ENCODE data around the gene LRRC41. TPM values are rescaled to one million over a fixed set of nuclear protein-coding genes. Genes with fewer than 3 reads are reported as not detected.
A peak's percentile ranks its signal among the peaks of the same experiment; 100 is the strongest.

Gene LRRC41
- total and polyA plus RNA-seq, 2 of the 13 experiments (the other 11 are each of a cell fraction or from before 2014, with no cell fraction given), result 48.1 to 53.6 TPM

DNA sequence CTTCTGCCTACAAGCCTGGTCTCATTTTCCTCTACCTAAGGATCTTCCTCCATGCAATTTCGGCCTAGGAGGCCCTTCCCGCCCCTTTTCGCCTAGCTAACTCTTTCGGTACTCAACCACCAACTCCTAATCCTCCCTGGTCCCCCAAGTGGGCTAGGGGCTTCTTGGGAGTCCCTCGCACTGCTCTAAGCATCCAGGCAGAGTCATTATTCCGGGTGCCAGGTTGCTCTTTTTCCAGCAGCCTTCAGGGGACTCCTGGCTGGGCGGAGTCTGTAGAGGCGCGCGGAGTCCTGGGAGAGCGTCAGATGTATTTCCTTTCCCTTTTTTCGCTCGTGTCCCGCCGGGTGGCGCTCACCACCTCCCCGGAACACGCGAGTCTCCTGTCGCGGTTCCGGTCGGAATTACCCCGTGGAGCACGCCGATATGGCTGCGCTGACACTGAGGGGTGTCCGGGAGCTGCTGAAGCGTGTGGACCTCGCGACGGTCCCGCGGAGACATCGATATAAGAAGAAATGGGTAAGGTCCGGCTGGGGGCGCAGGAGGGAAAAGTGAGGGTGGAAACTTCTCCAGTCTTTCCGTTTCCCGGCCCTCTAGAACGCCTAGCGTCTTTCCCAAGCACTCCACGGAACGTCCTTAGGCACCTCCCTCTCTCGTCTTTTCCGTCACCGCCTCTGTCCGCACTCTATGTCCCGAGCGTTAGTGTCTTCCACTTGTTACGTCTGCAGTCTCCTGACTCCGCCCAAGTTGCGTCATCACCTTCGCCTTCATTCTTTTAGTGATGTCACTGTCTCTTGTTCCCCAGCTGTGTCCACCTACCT lies 37.2 kb upstream of the LRRC41 start, which contains the start of gene NSUN4 (continued):
- TF ChIP-seq NFE2L2 (IDR thresholded peaks at IDR 0.05; ENCODE audit: low read length) (no peak), ZNF605 (CRISPR knock-in tag; IDR thresholded peaks at IDR 0.05) (peak; percentile 78), YY1 (IDR thresholded peaks at IDR 0.05; ENCODE audit: insufficient read depth, insufficient replicate concordance, low read depth, low read length) (peak; percentile 94), ZNF484 (CRISPR knock-in tag; IDR thresholded peaks at IDR 0.05; ENCODE audit: borderline replicate concordance, low read depth) (no peak), SCMH1 (CRISPR knock-in tag; IDR thresholded peaks at IDR 0.05; ENCODE audit: borderline replicate concordance) (no peak), RFX5 (IDR thresholded peaks at IDR 0.05; ENCODE audit: low read depth, low read length) (no peak), SIN3A (IDR thresholded peaks at IDR 0.05; ENCODE audit: borderline replicate concordance, low read depth, low read length) (peak; percentile 59; the same call in 1 of the 2 replicates), SP2 (CRISPR knock-in tag; IDR thresholded peaks at IDR 0.05) (no peak), MAZ (IDR thresholded peaks at IDR 0.05; ENCODE audit: borderline replicate concordance, low read depth, low read length) (no peak), MAZ (CRISPR knock-in tag; IDR thresholded peaks at IDR 0.05; ENCODE audit: low read depth) (peak; percentile 57; the same call in 1 of the 2 replicates), ARHGAP35 (CRISPR knock-in tag; IDR thresholded peaks at IDR 0.05; ENCODE audit: borderline replicate concordance) (peak; percentile 31; the same call in 1 of the 2 replicates), SNRNP70 (IDR thresholded peaks at IDR 0.05; ENCODE audit: low read depth, low read length) (no peak), GFI1 (CRISPR knock-in tag; IDR thresholded peaks at IDR 0.05; ENCODE audit: borderline replicate concordance) (no peak; the same call in 1 of the 2 replicates), CAMTA2 (CRISPR knock-in tag; IDR thresholded peaks at IDR 0.05; ENCODE audit: borderline replicate concordance) (no peak), ZNF138 (CRISPR knock-in tag; IDR thresholded peaks at IDR 0.05; ENCODE audit: low read depth) (no peak), ZC3H4 (CRISPR knock-in tag; IDR thresholded peaks at IDR 0.05; ENCODE audit: borderline replicate concordance) (no peak; the same call in 1 of the 2 replicates), EZH2 (conservative IDR thresholded peaks at IDR 0.05; ENCODE audit: low read depth, low read length) (no peak), SKI (IDR thresholded peaks at IDR 0.05; ENCODE audit: partially characterized antibody) (peak; percentile 8), ZNF441 (CRISPR knock-in tag; IDR thresholded peaks at IDR 0.05; ENCODE audit: borderline replicate concordance) (peak; percentile 48; the same call in 1 of the 2 replicates), GABPA (IDR thresholded peaks at IDR 0.05; ENCODE audit: low read depth, low read length) (peak; percentile 66), GABPA (CRISPR knock-in tag; IDR thresholded peaks at IDR 0.05; ENCODE audit: low read depth) (peak; percentile 87), ZNF773 (CRISPR knock-in tag; IDR thresholded peaks at IDR 0.05; ENCODE audit: borderline replicate concordance) (no peak), ZFX (CRISPR knock-in tag; IDR thresholded peaks at IDR 0.05; ENCODE audit: low read depth) (no peak; the same call in none of the 2 replicates), ISX (CRISPR knock-in tag; conservative IDR thresholded peaks at IDR 0.05) (peak; percentile 80; the same call in 1 of the 2 replicates), NFRKB (IDR thresholded peaks at IDR 0.05) (no peak), ZNF550 (CRISPR knock-in tag; IDR thresholded peaks at IDR 0.05; ENCODE audit: borderline replicate concordance) (no peak), ZNF383 (CRISPR knock-in tag; IDR thresholded peaks at IDR 0.05; ENCODE audit: borderline replicate concordance) (no peak)
- TF ChIP-seq, protein P1, sequence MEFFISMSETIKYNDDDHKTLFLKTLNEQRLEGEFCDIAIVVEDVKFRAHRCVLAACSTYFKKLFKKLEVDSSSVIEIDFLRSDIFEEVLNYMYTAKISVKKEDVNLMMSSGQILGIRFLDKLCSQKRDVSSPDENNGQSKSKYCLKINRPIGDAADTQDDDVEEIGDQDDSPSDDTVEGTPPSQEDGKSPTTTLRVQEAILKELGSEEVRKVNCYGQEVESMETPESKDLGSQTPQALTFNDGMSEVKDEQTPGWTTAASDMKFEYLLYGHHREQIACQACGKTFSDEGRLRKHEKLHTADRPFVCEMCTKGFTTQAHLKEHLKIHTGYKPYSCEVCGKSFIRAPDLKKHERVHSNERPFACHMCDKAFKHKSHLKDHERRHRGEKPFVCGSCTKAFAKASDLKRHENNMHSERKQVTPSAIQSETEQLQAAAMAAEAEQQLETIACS (CRISPR knock-in tag; IDR thresholded peaks at IDR 0.05), result peak; percentile 28; the same call in 1 of the 2 replicates
- TF ChIP-seq, protein P2, sequence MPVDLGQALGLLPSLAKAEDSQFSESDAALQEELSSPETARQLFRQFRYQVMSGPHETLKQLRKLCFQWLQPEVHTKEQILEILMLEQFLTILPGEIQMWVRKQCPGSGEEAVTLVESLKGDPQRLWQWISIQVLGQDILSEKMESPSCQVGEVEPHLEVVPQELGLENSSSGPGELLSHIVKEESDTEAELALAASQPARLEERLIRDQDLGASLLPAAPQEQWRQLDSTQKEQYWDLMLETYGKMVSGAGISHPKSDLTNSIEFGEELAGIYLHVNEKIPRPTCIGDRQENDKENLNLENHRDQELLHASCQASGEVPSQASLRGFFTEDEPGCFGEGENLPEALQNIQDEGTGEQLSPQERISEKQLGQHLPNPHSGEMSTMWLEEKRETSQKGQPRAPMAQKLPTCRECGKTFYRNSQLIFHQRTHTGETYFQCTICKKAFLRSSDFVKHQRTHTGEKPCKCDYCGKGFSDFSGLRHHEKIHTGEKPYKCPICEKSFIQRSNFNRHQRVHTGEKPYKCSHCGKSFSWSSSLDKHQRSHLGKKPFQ (CRISPR knock-in tag; IDR thresholded peaks at IDR 0.05; ENCODE audit: insufficient replicate concordance), result peak; percentile 21
